ENCODE data around the gene PFKP.

DNA sequence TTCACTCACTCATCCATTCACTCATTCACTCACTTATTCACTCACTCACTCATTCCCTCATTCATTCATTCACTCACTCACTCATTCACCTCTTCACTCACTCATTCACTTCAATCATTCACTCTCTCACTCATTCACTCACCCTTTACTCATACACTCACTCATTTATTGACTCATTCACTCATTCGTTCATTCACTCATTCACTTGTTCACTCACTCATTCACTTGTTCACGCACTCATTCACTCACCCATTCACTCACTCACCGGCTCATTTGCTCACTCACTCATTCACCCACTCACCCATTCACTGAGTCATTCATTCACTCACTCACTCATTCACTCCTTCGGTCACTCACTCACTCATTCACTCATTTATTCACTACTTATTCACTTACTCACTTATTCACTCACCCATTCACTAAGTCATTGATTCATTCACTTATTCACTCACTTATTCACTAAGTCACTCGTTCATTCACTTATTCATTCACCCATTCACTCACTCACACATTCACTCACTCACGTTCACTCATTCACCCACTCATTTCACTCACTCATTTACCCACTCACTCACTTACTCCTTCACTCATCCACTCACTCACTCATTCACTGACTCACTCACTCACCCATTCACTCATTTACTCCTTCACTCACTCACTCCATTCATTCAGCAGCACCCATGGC is 4.7 kb upstream of the PFKP start:
- no peak for TF ChIP-seq EP300 (IDR thresholded peaks at IDR 0.05)
- TF ChIP-seq, protein P1, sequence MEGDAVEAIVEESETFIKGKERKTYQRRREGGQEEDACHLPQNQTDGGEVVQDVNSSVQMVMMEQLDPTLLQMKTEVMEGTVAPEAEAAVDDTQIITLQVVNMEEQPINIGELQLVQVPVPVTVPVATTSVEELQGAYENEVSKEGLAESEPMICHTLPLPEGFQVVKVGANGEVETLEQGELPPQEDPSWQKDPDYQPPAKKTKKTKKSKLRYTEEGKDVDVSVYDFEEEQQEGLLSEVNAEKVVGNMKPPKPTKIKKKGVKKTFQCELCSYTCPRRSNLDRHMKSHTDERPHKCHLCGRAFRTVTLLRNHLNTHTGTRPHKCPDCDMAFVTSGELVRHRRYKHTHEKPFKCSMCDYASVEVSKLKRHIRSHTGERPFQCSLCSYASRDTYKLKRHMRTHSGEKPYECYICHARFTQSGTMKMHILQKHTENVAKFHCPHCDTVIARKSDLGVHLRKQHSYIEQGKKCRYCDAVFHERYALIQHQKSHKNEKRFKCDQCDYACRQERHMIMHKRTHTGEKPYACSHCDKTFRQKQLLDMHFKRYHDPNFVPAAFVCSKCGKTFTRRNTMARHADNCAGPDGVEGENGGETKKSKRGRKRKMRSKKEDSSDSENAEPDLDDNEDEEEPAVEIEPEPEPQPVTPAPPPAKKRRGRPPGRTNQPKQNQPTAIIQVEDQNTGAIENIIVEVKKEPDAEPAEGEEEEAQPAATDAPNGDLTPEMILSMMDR (IDR thresholded peaks at IDR 0.05), result no peak
